Ishikawa (cell line): ENCODE results near the gene ERBIN.

ENCODE experiments used
- CEBPB ChIP-seq: IDR thresholded peaks from 2 replicates; pipeline ENCODE4 v1.6.1; 2012
- CREB1 ChIP-seq: IDR thresholded peaks from 2 replicates; pipeline ENCODE4 v1.6.1; 2012; ENCODE audit warnings: low read depth
- EGR1 ChIP-seq: IDR thresholded peaks from 2 replicates; pipeline ENCODE4 v1.6.1; 2012
- EP300 ChIP-seq: IDR thresholded peaks from 2 replicates; pipeline ENCODE4 v1.6.1; 2012; ENCODE audit warnings: borderline replicate concordance
- FOXM1 ChIP-seq: IDR thresholded peaks from 2 replicates; pipeline ENCODE4 v1.6.1; 2012; ENCODE audit warnings: low read depth, borderline replicate concordance
- NFIC ChIP-seq: IDR thresholded peaks from 2 replicates; pipeline ENCODE4 v1.6.1; 2012
- RAD21 ChIP-seq: IDR thresholded peaks from 2 replicates; pipeline ENCODE4 v1.6.1; 2012; ENCODE audit warnings: low read depth
- REST ChIP-seq: IDR thresholded peaks from 2 replicates; pipeline ENCODE4 v1.6.1; 2012; ENCODE audit warnings: low read depth, mild to moderate bottlenecking
- TAF1 ChIP-seq: IDR thresholded peaks from 2 replicates; pipeline ENCODE4 v1.6.1; 2012; ENCODE audit warnings: low read depth, mild to moderate bottlenecking
- TCF12 ChIP-seq: IDR thresholded peaks from 2 replicates; pipeline ENCODE4 v1.6.1; 2012; ENCODE audit warnings: low read depth
- TEAD4 ChIP-seq: IDR thresholded peaks from 2 replicates; pipeline ENCODE4 v1.6.1; 2012
- USF1 ChIP-seq: IDR thresholded peaks from 2 replicates; pipeline ENCODE4 v1.6.1; 2012
- YY1 ChIP-seq: IDR thresholded peaks from 2 replicates; pipeline ENCODE4 v1.6.1; 2012; ENCODE audit warnings: low read depth
- ZBTB7A ChIP-seq: IDR thresholded peaks from 2 replicates; pipeline ENCODE4 v1.6.1; 2012; ENCODE audit warnings: low read depth
- TF ChIP-seq, protein P1 (sequence below): IDR thresholded peaks from 2 replicates; pipeline ENCODE4 v1.6.1; 2012

The ERBIN gene

GRCh38 chr5:66039296-66039695 is 112.9 kb downstream of the ERBIN start:
- TF ChIP-seq CREB1 (no peak), FOXM1 (no peak), RAD21 (no peak)

- TF ChIP-seq CREB1 (no peak), EGR1 (no peak), RAD21 (no peak)
Measured at GRCh38 chr5:66039701-66040100, 113.3 kb downstream of the ERBIN start.

DNA sequence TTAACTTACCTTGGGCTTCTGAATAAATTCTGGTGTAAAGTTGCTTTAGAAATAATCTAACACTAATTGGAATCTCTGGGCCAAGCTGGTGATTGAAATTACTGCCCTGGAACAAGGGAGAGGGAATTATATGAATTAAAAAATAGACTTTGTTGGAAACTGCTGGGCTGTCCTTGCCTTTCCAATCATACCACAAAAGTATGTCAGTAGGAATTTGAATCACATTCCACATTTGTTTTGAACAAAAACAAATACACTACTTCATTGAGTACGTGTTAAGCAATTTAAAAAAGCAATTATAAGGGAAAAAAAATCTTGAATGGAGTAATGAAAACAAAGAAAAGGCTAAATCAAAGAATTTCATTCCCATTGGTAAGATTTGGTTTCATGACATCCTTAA is 115.3 kb downstream of the ERBIN start:
- TF ChIP-seq TEAD4 (no peak), TCF12 (no peak), RAD21 (no peak), TAF1 (no peak), REST (no peak), CEBPB (no peak), EGR1 (no peak), NFIC (no peak), USF1 (no peak), CREB1 (no peak), EP300 (no peak), ZBTB7A (no peak)
- TF ChIP-seq, protein P1, sequence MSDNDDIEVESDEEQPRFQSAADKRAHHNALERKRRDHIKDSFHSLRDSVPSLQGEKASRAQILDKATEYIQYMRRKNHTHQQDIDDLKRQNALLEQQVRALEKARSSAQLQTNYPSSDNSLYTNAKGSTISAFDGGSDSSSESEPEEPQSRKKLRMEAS = no peak

GRCh38 chr5:66057239-66057638 is 130.9 kb downstream of the ERBIN start:
- TF ChIP-seq TEAD4 (no peak), REST (no peak)

DNA sequence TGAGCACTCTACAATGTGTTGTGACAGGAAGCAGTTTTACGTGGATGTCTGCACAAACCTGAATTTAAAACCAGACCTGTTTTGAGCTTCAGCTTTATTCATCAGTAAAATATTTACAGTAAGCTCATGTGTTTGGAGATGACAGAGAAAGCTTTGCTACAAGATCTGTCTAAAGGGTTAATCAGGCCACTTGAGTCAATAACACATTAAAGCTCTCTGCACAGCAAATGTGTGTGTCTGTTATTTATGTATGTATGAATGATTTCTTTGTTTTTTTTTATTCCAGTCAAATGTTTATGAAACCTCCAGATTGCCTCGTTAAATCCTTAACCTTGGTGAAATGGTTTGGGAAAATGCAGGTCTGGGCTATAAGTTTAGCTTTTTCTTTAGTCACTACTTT is 140.5 kb downstream of the ERBIN start:
- TF ChIP-seq RAD21 (no peak), TCF12 (no peak), NFIC (no peak), TEAD4 (no peak), YY1 (no peak), CREB1 (no peak), REST (no peak), EP300 (no peak), EGR1 (no peak), TAF1 (no peak), USF1 (no peak), CEBPB (no peak)
- TF ChIP-seq, protein P1 = no peak

DNA sequence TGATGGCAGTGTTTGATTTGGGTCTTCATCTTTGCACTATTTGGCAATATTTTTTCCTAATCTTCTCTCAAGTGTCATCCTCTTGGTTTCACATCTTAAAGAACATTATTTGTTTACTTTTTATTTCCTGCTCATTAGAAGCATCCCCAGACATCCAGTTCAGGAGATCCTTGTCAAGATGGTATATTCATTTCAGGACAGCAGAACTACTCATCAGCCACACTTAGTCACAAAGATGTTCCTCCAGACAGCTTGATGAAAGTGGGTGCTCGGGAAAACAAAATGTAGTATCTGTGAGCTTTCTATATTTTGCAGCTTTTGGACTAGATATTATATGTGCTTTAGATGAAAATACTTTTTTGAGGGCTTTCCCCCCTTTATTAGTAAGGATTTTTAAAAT is 145.7 kb downstream of the ERBIN start:
- TF ChIP-seq REST = no peak
- TF ChIP-seq CREB1 = no peak
- no peak for TF ChIP-seq TEAD4
- TF ChIP-seq EGR1 = no peak
- TF ChIP-seq ZBTB7A = no peak
- no peak for TF ChIP-seq FOXM1
- TF ChIP-seq, protein P1 = no peak
- TF ChIP-seq CEBPB = no peak
- TF ChIP-seq TCF12 = no peak
- TF ChIP-seq YY1 = no peak
- no peak for TF ChIP-seq EP300
- TF ChIP-seq NFIC = no peak
- TF ChIP-seq TAF1 = no peak
- no peak for TF ChIP-seq RAD21
